ENCODE data around the gene IMMP2L. TPM values are rescaled to one million over a fixed set of nuclear protein-coding genes. Genes with fewer than 3 reads are reported as not detected.
A peak's percentile ranks its signal among the peaks of the same experiment; 100 is the strongest.

IMMP2L gene
- total RNA-seq, 1 donor from 2014 or later, result 17.8 TPM

GRCh38 chr7:110988890-110989501, 573.3 kb downstream of the IMMP2L start:
- H3K9me3 ChIP-seq (replicated peaks), result no peaks in the 10 kb centered on the region
- H3K36me3 ChIP-seq, result no peaks in the 10 kb centered on the region
- H3K4me1 ChIP-seq, result peaks cover 46% of the 10 kb centered on the region
- intact Hi-C loops (cut with micrococcal nuclease), result no loop called here
- no peak overlapping the region for H3K27ac ChIP-seq (replicated peaks)
- TF ChIP-seq CTCF (IDR thresholded peaks at IDR 0.05; ENCODE audit: borderline replicate concordance), result no peak
- DNase-seq, result no peak
- no peaks in the 10 kb centered on the region for H3K27me3 ChIP-seq (ENCODE audit: low read depth)
- H3K4me3 ChIP-seq, result no peak overlapping the region

DNA sequence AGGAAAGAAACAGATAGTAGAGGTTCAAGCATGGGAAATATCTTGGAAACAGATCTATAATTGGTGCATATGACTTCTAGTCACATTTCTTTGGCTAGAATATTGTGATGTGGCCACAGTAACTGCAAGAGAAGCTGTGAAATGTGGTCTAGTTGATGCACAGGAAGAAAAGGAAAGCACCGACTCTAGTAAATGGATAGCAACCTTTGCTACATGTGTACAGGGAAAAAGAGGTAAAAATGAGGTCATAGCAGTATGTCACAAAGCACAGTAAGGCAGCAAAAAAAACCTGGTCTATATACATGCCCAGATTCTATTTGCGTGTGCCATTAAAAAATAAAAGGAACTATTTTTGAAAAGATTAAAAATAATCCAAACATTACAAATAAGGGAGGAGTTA, 573.9 kb downstream of the IMMP2L start:
- intact Hi-C loops (cut with micrococcal nuclease), result no loop called here
- no peaks in the 10 kb centered on the region for H3K36me3 ChIP-seq
- H3K4me3 ChIP-seq, result no peak overlapping the region
- H3K27ac ChIP-seq (replicated peaks), result no peak overlapping the region
- no peak for TF ChIP-seq CTCF (IDR thresholded peaks at IDR 0.05; ENCODE audit: borderline replicate concordance)
- no peaks in the 10 kb centered on the region for H3K9me3 ChIP-seq (replicated peaks)
- peaks cover 47% of the 10 kb centered on the region for H3K4me1 ChIP-seq
- no peak for DNase-seq
- H3K27me3 ChIP-seq (ENCODE audit: low read depth), result no peaks in the 10 kb centered on the region

GRCh38 chr7:110987127-110987693, 575.1 kb downstream of the IMMP2L start:
- TF ChIP-seq CTCF (IDR thresholded peaks at IDR 0.05; ENCODE audit: borderline replicate concordance), result no peak
- no peak for DNase-seq
- Histone ChIP-seq H3K4me3 (no peak overlapping the region), H3K27ac (replicated peaks) (peak overlapping the region; percentile 58), H3K9me3 (replicated peaks) (no peaks in the 10 kb centered on the region), H3K27me3 (ENCODE audit: low read depth) (no peaks in the 10 kb centered on the region), H3K4me1 (peaks cover 40% of the 10 kb centered on the region), H3K36me3 (no peaks in the 10 kb centered on the region)
- intact Hi-C loops (cut with micrococcal nuclease), result no loop called here

DNA sequence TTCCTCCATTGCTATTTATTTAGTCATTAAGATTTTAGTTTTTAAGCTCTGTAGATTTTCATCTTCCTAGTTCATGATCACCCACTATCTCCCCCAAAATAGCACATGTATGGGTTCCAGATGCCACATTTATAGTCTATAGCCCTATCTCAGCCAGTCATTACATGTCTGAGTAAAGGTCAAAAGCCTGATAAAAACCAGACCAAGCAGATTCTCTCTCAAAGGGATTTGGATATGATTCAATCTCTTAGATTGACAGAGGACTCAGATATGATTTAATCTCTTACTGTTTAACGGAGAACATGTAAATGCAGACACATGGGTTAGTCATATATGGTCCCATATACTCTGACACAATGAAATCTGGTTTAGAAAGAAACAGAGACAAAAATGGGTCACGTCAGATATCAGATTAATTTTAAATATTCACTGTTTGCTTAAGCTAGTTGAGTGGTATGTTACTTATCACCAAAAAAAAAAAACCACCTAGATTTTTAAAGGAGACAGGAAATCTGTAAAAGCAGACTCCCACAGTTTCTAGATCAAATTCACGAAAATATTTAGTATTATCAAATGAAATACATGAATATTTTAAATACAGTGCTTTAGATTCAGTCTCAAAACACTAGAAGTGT, 578.4 kb downstream of the IMMP2L start:
- H3K36me3 ChIP-seq, result no peaks in the 10 kb centered on the region
- intact Hi-C loops (cut with micrococcal nuclease), result no loop called here
- H3K27ac ChIP-seq (replicated peaks), result no peak overlapping the region
- peaks cover 37% of the 10 kb centered on the region for H3K4me1 ChIP-seq
- no peak for DNase-seq
- H3K27me3 ChIP-seq (ENCODE audit: low read depth), result no peaks in the 10 kb centered on the region
- H3K4me3 ChIP-seq, result no peak overlapping the region
- TF ChIP-seq CTCF (IDR thresholded peaks at IDR 0.05; ENCODE audit: borderline replicate concordance), result no peak
- no peaks in the 10 kb centered on the region for H3K9me3 ChIP-seq (replicated peaks)

DNA sequence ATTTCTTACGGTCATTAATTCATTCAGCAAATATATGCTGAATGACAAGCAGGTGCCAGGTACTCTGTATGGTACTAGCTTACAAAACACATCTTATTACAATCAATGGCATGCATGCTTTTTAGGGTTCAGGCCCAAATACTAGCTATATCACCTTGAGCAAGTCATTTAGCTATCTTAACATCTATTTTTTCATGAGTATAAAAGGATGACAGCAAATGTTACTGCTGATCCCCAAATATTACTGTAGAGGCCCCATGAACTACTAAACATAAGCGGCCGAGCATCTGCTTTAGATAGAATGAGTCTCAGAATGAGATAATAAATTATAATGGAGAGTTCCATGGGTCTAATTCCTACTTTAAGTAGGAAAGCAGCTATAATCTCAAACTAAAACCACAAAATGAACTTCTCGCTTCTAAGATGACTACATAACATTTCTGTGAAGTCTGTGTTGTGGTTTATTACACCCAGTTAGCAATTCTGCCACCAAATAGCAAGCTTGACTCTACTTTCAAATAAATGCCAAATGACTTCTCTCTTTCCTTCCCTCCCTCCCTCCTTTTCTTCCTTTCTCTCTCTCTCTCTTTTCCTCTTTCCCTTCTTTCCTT, 585.1 kb downstream of the IMMP2L start:
- Histone ChIP-seq H3K9me3 (replicated peaks) (no peaks in the 10 kb centered on the region), H3K36me3 (no peaks in the 10 kb centered on the region), H3K4me1 (peaks cover 4% of the 10 kb centered on the region), H3K4me3 (no peak overlapping the region), H3K27me3 (ENCODE audit: low read depth) (no peaks in the 10 kb centered on the region), H3K27ac (replicated peaks) (no peak overlapping the region)
- intact Hi-C loops (cut with micrococcal nuclease), result no loop called here
- DNase-seq, result no peak
- no peak for TF ChIP-seq CTCF (IDR thresholded peaks at IDR 0.05; ENCODE audit: borderline replicate concordance)

Measured in left ventricle myocardium inferior (tissue), 1 donor.